ENCODE data around the gene EPB41L1.

The EPB41L1 gene

GRCh38 chr20:36147690-36148089 lies 6.8 kb upstream of the EPB41L1 start:
- no peak for TF ChIP-seq POLR2AphosphoS5 (IDR thresholded peaks at IDR 0.05; ENCODE audit: low read depth, low read length)
- no peak for TF ChIP-seq FOXP2 (optimal IDR thresholded peaks at IDR 0.05; ENCODE audit: borderline replicate concordance, extremely low read depth, extremely low read length, insufficient read depth)
- TF ChIP-seq, protein P1, sequence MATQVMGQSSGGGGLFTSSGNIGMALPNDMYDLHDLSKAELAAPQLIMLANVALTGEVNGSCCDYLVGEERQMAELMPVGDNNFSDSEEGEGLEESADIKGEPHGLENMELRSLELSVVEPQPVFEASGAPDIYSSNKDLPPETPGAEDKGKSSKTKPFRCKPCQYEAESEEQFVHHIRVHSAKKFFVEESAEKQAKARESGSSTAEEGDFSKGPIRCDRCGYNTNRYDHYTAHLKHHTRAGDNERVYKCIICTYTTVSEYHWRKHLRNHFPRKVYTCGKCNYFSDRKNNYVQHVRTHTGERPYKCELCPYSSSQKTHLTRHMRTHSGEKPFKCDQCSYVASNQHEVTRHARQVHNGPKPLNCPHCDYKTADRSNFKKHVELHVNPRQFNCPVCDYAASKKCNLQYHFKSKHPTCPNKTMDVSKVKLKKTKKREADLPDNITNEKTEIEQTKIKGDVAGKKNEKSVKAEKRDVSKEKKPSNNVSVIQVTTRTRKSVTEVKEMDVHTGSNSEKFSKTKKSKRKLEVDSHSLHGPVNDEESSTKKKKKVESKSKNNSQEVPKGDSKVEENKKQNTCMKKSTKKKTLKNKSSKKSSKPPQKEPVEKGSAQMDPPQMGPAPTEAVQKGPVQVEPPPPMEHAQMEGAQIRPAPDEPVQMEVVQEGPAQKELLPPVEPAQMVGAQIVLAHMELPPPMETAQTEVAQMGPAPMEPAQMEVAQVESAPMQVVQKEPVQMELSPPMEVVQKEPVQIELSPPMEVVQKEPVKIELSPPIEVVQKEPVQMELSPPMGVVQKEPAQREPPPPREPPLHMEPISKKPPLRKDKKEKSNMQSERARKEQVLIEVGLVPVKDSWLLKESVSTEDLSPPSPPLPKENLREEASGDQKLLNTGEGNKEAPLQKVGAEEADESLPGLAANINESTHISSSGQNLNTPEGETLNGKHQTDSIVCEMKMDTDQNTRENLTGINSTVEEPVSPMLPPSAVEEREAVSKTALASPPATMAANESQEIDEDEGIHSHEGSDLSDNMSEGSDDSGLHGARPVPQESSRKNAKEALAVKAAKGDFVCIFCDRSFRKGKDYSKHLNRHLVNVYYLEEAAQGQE (IDR thresholded peaks at IDR 0.05; ENCODE audit: insufficient read depth in 1 of 2, low read depth in 2 of 2, low read length in 2 of 2): no peak
- no peak for TF ChIP-seq TAF1 (IDR thresholded peaks at IDR 0.05; ENCODE audit: borderline replicate concordance, insufficient read depth, low read length)
- TF ChIP-seq SIN3A (IDR thresholded peaks at IDR 0.05; ENCODE audit: borderline replicate concordance, insufficient read depth, low read length): no peak

GRCh38 chr20:36148439-36148838 lies 6.1 kb upstream of the EPB41L1 start:
- TF ChIP-seq FOXP2 (optimal IDR thresholded peaks at IDR 0.05; ENCODE audit: borderline replicate concordance, extremely low read depth, extremely low read length, insufficient read depth): no peak
- no peak for TF ChIP-seq POLR2AphosphoS5 (IDR thresholded peaks at IDR 0.05; ENCODE audit: low read depth, low read length)
- TF ChIP-seq, protein P1 (IDR thresholded peaks at IDR 0.05; ENCODE audit: insufficient read depth in 1 of 2, low read depth in 2 of 2, low read length in 2 of 2): no peak
- no peak for TF ChIP-seq TAF1 (IDR thresholded peaks at IDR 0.05; ENCODE audit: borderline replicate concordance, insufficient read depth, low read length)
- no peak for TF ChIP-seq SIN3A (IDR thresholded peaks at IDR 0.05; ENCODE audit: borderline replicate concordance, insufficient read depth, low read length)

DNA sequence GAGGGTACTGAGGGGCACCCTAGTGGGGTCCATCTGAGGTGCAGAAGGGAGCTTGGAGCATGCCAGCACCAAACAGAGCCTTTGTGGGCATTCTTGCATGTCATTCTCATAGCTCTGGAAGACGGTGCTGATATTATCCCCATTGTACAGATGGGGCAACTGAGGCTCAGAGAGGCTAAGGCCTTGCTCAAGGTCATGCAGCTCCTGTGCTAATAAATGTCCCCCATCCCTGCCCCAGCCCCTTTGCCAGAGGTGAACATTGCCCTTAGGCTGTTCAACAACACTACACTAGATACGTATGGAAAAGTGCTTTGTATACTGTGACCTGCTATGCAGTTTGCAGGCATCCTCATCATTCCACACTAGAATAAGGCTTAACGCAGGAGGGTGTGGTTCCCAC lies 5.5 kb upstream of the EPB41L1 start:
- TF ChIP-seq, protein P1 (IDR thresholded peaks at IDR 0.05; ENCODE audit: insufficient read depth in 1 of 2, low read depth in 2 of 2, low read length in 2 of 2): no peak
- TF ChIP-seq SIN3A (IDR thresholded peaks at IDR 0.05; ENCODE audit: borderline replicate concordance, insufficient read depth, low read length): no peak
- no peak for TF ChIP-seq TAF1 (IDR thresholded peaks at IDR 0.05; ENCODE audit: borderline replicate concordance, insufficient read depth, low read length)
- TF ChIP-seq POLR2AphosphoS5 (IDR thresholded peaks at IDR 0.05; ENCODE audit: low read depth, low read length): no peak

GRCh38 chr20:36149469-36149868 lies 5.1 kb upstream of the EPB41L1 start:
- TF ChIP-seq SIN3A (IDR thresholded peaks at IDR 0.05; ENCODE audit: borderline replicate concordance, insufficient read depth, low read length): no peak
- TF ChIP-seq, protein P1 (IDR thresholded peaks at IDR 0.05; ENCODE audit: insufficient read depth in 1 of 2, low read depth in 2 of 2, low read length in 2 of 2): no peak
- TF ChIP-seq FOXP2 (optimal IDR thresholded peaks at IDR 0.05; ENCODE audit: borderline replicate concordance, extremely low read depth, extremely low read length, insufficient read depth): no peak
- no peak for TF ChIP-seq TAF1 (IDR thresholded peaks at IDR 0.05; ENCODE audit: borderline replicate concordance, insufficient read depth, low read length)
- no peak for TF ChIP-seq POLR2AphosphoS5 (IDR thresholded peaks at IDR 0.05; ENCODE audit: low read depth, low read length)

DNA sequence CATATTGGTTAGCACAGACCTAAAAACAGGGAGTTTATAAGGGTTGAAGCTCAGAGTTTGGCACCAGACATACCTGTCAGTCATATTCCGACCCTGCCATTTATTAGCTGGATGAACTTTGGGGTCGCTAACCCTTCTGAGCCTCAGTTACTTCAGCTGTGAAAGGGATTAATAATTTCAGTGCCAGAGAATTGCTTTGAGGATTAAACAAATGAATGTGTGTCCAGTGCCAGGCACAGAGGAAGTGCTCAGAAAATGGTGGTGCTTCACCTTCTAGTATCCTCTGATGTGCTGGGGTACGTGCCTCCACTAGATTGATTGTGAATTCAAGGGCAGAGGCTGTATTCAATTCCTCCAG lies 4.1 kb upstream of the EPB41L1 start:
- no peak for TF ChIP-seq TAF1 (IDR thresholded peaks at IDR 0.05; ENCODE audit: borderline replicate concordance, insufficient read depth, low read length)
- no peak for TF ChIP-seq SIN3A (IDR thresholded peaks at IDR 0.05; ENCODE audit: borderline replicate concordance, insufficient read depth, low read length)
- TF ChIP-seq, protein P1 (IDR thresholded peaks at IDR 0.05; ENCODE audit: insufficient read depth in 1 of 2, low read depth in 2 of 2, low read length in 2 of 2): no peak
- no peak for TF ChIP-seq FOXP2 (optimal IDR thresholded peaks at IDR 0.05; ENCODE audit: borderline replicate concordance, extremely low read depth, extremely low read length, insufficient read depth)
- TF ChIP-seq POLR2AphosphoS5 (IDR thresholded peaks at IDR 0.05; ENCODE audit: low read depth, low read length): no peak

Data from PFSK-1 (cell line).